Measurements from ENCODE around the gene ZNF541. TPM values are rescaled to one million over a fixed set of nuclear protein-coding genes. Genes with fewer than 3 reads are reported as not detected.

ZNF541 gene
- total and polyA plus RNA-seq, 10 of the 15 experiments (the other 5 are each of a cell fraction or from before 2014, with no cell fraction given), result 0.03 to 0.12 (median 0.07) TPM; not detected in 4

GRCh38 chr19:47564081-47564480 lies 8.9 kb downstream of the ZNF541 start (continued):
- TF ChIP-seq ZNF592 (IDR thresholded peaks at IDR 0.05), result no peak
- no peak for TF ChIP-seq JUNB (IDR thresholded peaks at IDR 0.05)

- Histone ChIP-seq H3K4me1 (ENCODE audit: control insufficient read depth, insufficient read depth, low read length) (peaks cover 5% of the 10 kb centered on the region; the same call in 1 of the 2 replicates), H2AFZ (ENCODE audit: control insufficient read depth, low read depth, low read length) (no peak overlapping the region), H4K20me1 (ENCODE audit: control insufficient read depth, insufficient read depth) (no peaks in the 10 kb centered on the region), H3K9ac (ENCODE audit: control insufficient read depth, insufficient read depth, low read length) (no peak overlapping the region), H3K27me3 (replicated peaks in 1 of 2; ENCODE audit: control insufficient read depth in 2 of 2, insufficient read depth in 2 of 2, low read length in 1 of 2) (no peaks in the 10 kb centered on the region), H3K79me2 (ENCODE audit: control insufficient read depth, insufficient read depth, low read length) (no peaks in the 10 kb centered on the region), H3K4me3 (no peak overlapping the region), H3K36me3 (ENCODE audit: control insufficient read depth in 2 of 2, insufficient read depth in 2 of 2, low read length in 1 of 2) (no peaks in the 10 kb centered on the region), H3K27ac (ENCODE audit: control insufficient read depth, insufficient read depth) (no peak overlapping the region), H3K9me3 (replicated peaks; ENCODE audit: control insufficient read depth, insufficient read depth, low read length) (no peaks in the 10 kb centered on the region), H3K4me2 (ENCODE audit: control insufficient read depth, insufficient read depth) (no peak overlapping the region)
- TF ChIP-seq MTA3 (IDR thresholded peaks at IDR 0.05; ENCODE audit: borderline replicate concordance, low read length), result no peak
- no peak for TF ChIP-seq ZSCAN29 (IDR thresholded peaks at IDR 0.05)
- TF ChIP-seq BCL3 (IDR thresholded peaks at IDR 0.05; ENCODE audit: borderline replicate concordance, insufficient read depth, low read depth, low read length, poor library complexity, severe bottlenecking), result no peak
- TF ChIP-seq MAX (IDR thresholded peaks at IDR 0.05; ENCODE audit: low read depth, low read length), result no peak
- TF ChIP-seq EZH2 (IDR thresholded peaks at IDR 0.05; ENCODE audit: borderline replicate concordance, control insufficient read depth, low read depth, low read length), result no peak
- no peak for TF ChIP-seq SMAD1 (IDR thresholded peaks at IDR 0.05; ENCODE audit: low read depth, partially characterized antibody)
- TF ChIP-seq USF2 (IDR thresholded peaks at IDR 0.05; ENCODE audit: borderline replicate concordance, low read depth, low read length), result no peak
- no peak for TF ChIP-seq STAT1 (conservative IDR thresholded peaks at IDR 0.05)
- no peak for TF ChIP-seq PML (IDR thresholded peaks at IDR 0.05; ENCODE audit: low read length)
- TF ChIP-seq EP300 (IDR thresholded peaks at IDR 0.05; ENCODE audit: borderline replicate concordance in 1 of 2, control insufficient read depth in 1 of 2, low read depth in 2 of 2, low read length in 2 of 2), result no peak
- whole genome bisulfite sequencing (ENCODE audit: insufficient coverage, insufficient replicate concordance, low lambda C conversion rate, missing lambda C conversion rate), result 68% methylated on average over 7 of the region's 7 CpGs
- ChIA-PET RAD21 (ENCODE audit: unreplicated experiment) (interaction anchor here (0.6 to 0.9 kb wide), 2 partner anchors 22 to 43 kb away, joined by 3 read pairs; no protein-coding TSS in a partner anchor), POLR2A (interaction anchor here (0.7 kb wide), 2 partner anchors 16 to 244 kb away, joined by 3 read pairs; no protein-coding TSS in a partner anchor), SMC1A (ENCODE audit: uncharacterized antibody, unreplicated experiment) (interaction anchor here (0.8 to 1.6 kb wide), 5 partner anchors 9 to 76 kb away, joined by 3 to 4 read pairs (median 4); no protein-coding TSS in a partner anchor), CTCF (no interaction called here)
- no peak for DNase-seq (ENCODE audit: low read depth, low spot score)
- in situ Hi-C loops (cut with MboI) (no loop called here), intact Hi-C loops (cut with micrococcal nuclease; ENCODE audit: unreplicated experiment) (no loop called here)
- peak; percentile 27; the same call in 2 of the 3 replicates for ATAC-seq
- no TSS peak for BruUV-seq (replicated peaks)
- FAIRE-seq, result no peak
These were observed 11.4 kb downstream of the ZNF541 start for GRCh38 chr19:47561440-47562057.
